ENCODE data around the gene CAMTA1.

The CAMTA1 gene

GRCh38 chr1:7526867-7527732 is 741.8 kb downstream of the CAMTA1 start:
- no peaks in the 10 kb centered on the region for H3K9me3 Mint-ChIP-seq
- intact Hi-C loops (cut with micrococcal nuclease), result no loop called here
- no peaks in the 10 kb centered on the region for H3K4me1 Mint-ChIP-seq (ENCODE audit: low read depth)
- H3K27me3 Mint-ChIP-seq, result no peaks in the 10 kb centered on the region
- H3K27ac Mint-ChIP-seq, result no peak overlapping the region
- H3K4me3 Mint-ChIP-seq, result no peak overlapping the region
- H3K36me3 Mint-ChIP-seq (ENCODE audit: low read depth), result no peaks in the 10 kb centered on the region

- intact Hi-C loops (cut with micrococcal nuclease), result no loop called here
- H3K4me3 Mint-ChIP-seq, result no peak overlapping the region
- H3K9me3 Mint-ChIP-seq, result no peaks in the 10 kb centered on the region
- no peaks in the 10 kb centered on the region for H3K4me1 Mint-ChIP-seq (ENCODE audit: low read depth)
- H3K27me3 Mint-ChIP-seq, result no peaks in the 10 kb centered on the region
- no peak overlapping the region for H3K27ac Mint-ChIP-seq
- no peaks in the 10 kb centered on the region for H3K36me3 Mint-ChIP-seq (ENCODE audit: low read depth)
Observed at GRCh38 chr1:7527733-7528045, 742.4 kb downstream of the CAMTA1 start.

- H3K27me3 Mint-ChIP-seq, result no peaks in the 10 kb centered on the region
- H3K4me3 Mint-ChIP-seq, result no peak overlapping the region
- H3K36me3 Mint-ChIP-seq (ENCODE audit: low read depth), result no peaks in the 10 kb centered on the region
- no peak overlapping the region for H3K27ac Mint-ChIP-seq
- intact Hi-C loops (cut with micrococcal nuclease), result no loop called here
- no peaks in the 10 kb centered on the region for H3K9me3 Mint-ChIP-seq
- H3K4me1 Mint-ChIP-seq (ENCODE audit: low read depth), result no peaks in the 10 kb centered on the region
Observed at GRCh38 chr1:7528386-7529198, 743.3 kb downstream of the CAMTA1 start.

- H3K9me3 Mint-ChIP-seq, result no peaks in the 10 kb centered on the region
- no peak overlapping the region for H3K4me3 Mint-ChIP-seq
- H3K36me3 Mint-ChIP-seq (ENCODE audit: low read depth), result no peaks in the 10 kb centered on the region
- no peak overlapping the region for H3K27ac Mint-ChIP-seq
- H3K27me3 Mint-ChIP-seq, result peaks cover 5% of the 10 kb centered on the region
- H3K4me1 Mint-ChIP-seq (ENCODE audit: low read depth), result no peaks in the 10 kb centered on the region
- intact Hi-C loops (cut with micrococcal nuclease), result no loop called here
Observed at GRCh38 chr1:7529917-7530316, 744.7 kb downstream of the CAMTA1 start.

- Mint-ChIP-seq H3K4me1 (ENCODE audit: low read depth) (no peaks in the 10 kb centered on the region), H3K27ac (no peak overlapping the region), H3K9me3 (no peaks in the 10 kb centered on the region), H3K4me3 (no peak overlapping the region), H3K27me3 (peaks cover 12% of the 10 kb centered on the region), H3K36me3 (ENCODE audit: low read depth) (no peaks in the 10 kb centered on the region)
- intact Hi-C loops (cut with micrococcal nuclease), result no loop called here
Observed at GRCh38 chr1:7531562-7532340, 746.5 kb downstream of the CAMTA1 start.

- H3K27ac Mint-ChIP-seq, result no peak overlapping the region
- no peaks in the 10 kb centered on the region for H3K4me1 Mint-ChIP-seq (ENCODE audit: low read depth)
- H3K9me3 Mint-ChIP-seq, result no peaks in the 10 kb centered on the region
- H3K27me3 Mint-ChIP-seq, result peaks cover 14% of the 10 kb centered on the region
- intact Hi-C loops (cut with micrococcal nuclease), result no loop called here
- H3K4me3 Mint-ChIP-seq, result no peak overlapping the region
- no peaks in the 10 kb centered on the region for H3K36me3 Mint-ChIP-seq (ENCODE audit: low read depth)
Observed at GRCh38 chr1:7533006-7533405, 747.8 kb downstream of the CAMTA1 start.

- no peaks in the 10 kb centered on the region for H3K36me3 Mint-ChIP-seq (ENCODE audit: low read depth)
- H3K27ac Mint-ChIP-seq, result no peak overlapping the region
- H3K4me1 Mint-ChIP-seq (ENCODE audit: low read depth), result no peaks in the 10 kb centered on the region
- H3K9me3 Mint-ChIP-seq, result no peaks in the 10 kb centered on the region
- intact Hi-C loops (cut with micrococcal nuclease), result no loop called here
- peaks cover 14% of the 10 kb centered on the region for H3K27me3 Mint-ChIP-seq
- H3K4me3 Mint-ChIP-seq, result no peak overlapping the region
Observed at GRCh38 chr1:7534061-7534825, 749.0 kb downstream of the CAMTA1 start.

- intact Hi-C loops (cut with micrococcal nuclease), result no loop called here
- H3K27ac Mint-ChIP-seq, result no peak overlapping the region
- no peaks in the 10 kb centered on the region for H3K9me3 Mint-ChIP-seq
- H3K4me1 Mint-ChIP-seq (ENCODE audit: low read depth), result no peaks in the 10 kb centered on the region
- no peak overlapping the region for H3K4me3 Mint-ChIP-seq
- no peaks in the 10 kb centered on the region for H3K36me3 Mint-ChIP-seq (ENCODE audit: low read depth)
- H3K27me3 Mint-ChIP-seq, result peaks cover 14% of the 10 kb centered on the region
Observed at GRCh38 chr1:7535016-7535415, 749.8 kb downstream of the CAMTA1 start.

- H3K27ac Mint-ChIP-seq, result no peak overlapping the region
- H3K9me3 Mint-ChIP-seq, result no peaks in the 10 kb centered on the region
- H3K4me3 Mint-ChIP-seq, result no peak overlapping the region
- peaks cover 14% of the 10 kb centered on the region for H3K27me3 Mint-ChIP-seq
- no peaks in the 10 kb centered on the region for H3K36me3 Mint-ChIP-seq (ENCODE audit: low read depth)
- intact Hi-C loops (cut with micrococcal nuclease), result no loop called here
- no peaks in the 10 kb centered on the region for H3K4me1 Mint-ChIP-seq (ENCODE audit: low read depth)
Observed at GRCh38 chr1:7535934-7536878, 751.0 kb downstream of the CAMTA1 start.

- no peaks in the 10 kb centered on the region for H3K4me1 Mint-ChIP-seq (ENCODE audit: low read depth)
Observed at GRCh38 chr1:7536891-7537591, 751.8 kb downstream of the CAMTA1 start.

GRCh38 chr1:7538033-7538432 is 752.8 kb downstream of the CAMTA1 start:
- Mint-ChIP-seq H3K27me3 (peaks cover 14% of the 10 kb centered on the region), H3K27ac (no peak overlapping the region), H3K36me3 (ENCODE audit: low read depth) (no peaks in the 10 kb centered on the region), H3K4me3 (no peak overlapping the region), H3K9me3 (no peaks in the 10 kb centered on the region), H3K4me1 (ENCODE audit: low read depth) (no peaks in the 10 kb centered on the region)
- intact Hi-C loops (cut with micrococcal nuclease), result no loop called here

More at GRCh38 chr1:7536891-7537591, 751.8 kb downstream of the CAMTA1 start:
- Mint-ChIP-seq H3K27me3 (peaks cover 14% of the 10 kb centered on the region), H3K27ac (no peak overlapping the region), H3K36me3 (ENCODE audit: low read depth) (no peaks in the 10 kb centered on the region), H3K4me3 (no peak overlapping the region), H3K9me3 (no peaks in the 10 kb centered on the region)
- intact Hi-C loops (cut with micrococcal nuclease), result no loop called here

Data from dendritic cell treated with granulocyte-macrophage colony-stimulating factor and Interleukin-4, amounts not matched to agents 40 ng/mL and 50 ng/mL, for 4 days (primary cell).